ENCODE measurements around the gene WBP2NL.

DNA sequence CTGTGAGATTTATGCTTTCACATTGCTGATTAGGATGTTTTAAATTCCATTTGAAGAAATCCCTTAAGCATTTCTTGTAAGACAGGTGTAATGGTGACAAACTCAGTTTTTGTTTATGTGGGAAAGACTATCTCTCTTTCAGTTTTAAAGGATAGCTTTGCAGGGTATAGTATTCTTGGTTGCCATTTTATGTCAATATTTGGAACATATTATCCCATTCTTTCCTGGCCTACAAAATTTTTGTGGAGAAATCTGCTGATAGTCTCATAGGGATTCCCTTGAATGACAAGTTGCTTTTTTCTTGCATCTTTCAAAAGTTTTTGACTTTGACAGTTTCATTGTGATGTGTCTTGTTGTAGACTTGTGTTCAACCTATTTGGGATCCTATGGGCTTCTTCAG lies 43.2 kb downstream of the WBP2NL start:
- no peak for TF ChIP-seq CTCF (conservative IDR thresholded peaks at IDR 0.05)
- TF ChIP-seq ZFX (IDR thresholded peaks at IDR 0.05), result no peak
